ENCODE data around the gene NTRK2. TPM values are rescaled to one million over a fixed set of nuclear protein-coding genes. Genes with fewer than 3 reads are reported as not detected.

The NTRK2 gene
- total RNA-seq, 1 donor from 2014 or later = 1.5 TPM

DNA sequence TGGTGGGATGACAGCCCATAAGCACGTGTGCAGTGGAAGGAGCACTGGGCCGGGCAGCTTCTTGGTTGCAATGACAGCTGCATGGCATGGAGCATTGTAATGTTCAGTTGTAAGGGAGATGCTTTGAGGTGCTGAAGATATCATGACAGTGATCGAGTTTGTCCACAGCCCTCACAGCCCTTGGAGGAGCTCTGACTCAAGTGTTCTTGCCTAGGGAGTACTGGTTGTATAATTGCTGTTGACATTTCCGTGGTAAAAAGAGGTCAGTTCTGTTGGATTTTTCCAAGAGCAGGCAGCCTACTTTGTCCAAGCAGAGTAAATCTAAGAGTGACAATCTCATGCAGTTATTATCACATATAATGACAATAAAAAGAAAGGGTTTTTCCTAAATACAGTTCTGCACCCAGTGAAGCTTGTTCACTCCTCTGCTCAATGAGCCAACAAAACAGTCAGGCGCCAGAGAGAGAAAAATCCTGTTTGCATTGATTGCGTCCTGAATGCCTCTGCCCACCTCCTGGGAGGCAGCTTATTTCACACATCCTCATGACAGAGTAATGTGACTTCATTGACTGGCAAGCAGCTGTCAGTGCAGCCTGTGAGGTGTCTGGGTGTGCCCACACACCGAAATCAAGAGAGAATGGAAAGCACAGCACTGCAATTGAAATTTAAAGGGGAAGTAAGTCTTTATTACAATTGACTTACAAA lies 248.0 kb downstream of the NTRK2 start:
- Histone ChIP-seq H3K4me3 (ENCODE audit: low read depth, low read length) (no peak overlapping the region), H3K27me3 (ENCODE audit: control insufficient read depth, insufficient read depth, low read length) (no peaks in the 10 kb centered on the region), H3K36me3 (ENCODE audit: control insufficient read depth, insufficient read depth, low read length) (no peaks in the 10 kb centered on the region)
- TF ChIP-seq, protein P1, sequence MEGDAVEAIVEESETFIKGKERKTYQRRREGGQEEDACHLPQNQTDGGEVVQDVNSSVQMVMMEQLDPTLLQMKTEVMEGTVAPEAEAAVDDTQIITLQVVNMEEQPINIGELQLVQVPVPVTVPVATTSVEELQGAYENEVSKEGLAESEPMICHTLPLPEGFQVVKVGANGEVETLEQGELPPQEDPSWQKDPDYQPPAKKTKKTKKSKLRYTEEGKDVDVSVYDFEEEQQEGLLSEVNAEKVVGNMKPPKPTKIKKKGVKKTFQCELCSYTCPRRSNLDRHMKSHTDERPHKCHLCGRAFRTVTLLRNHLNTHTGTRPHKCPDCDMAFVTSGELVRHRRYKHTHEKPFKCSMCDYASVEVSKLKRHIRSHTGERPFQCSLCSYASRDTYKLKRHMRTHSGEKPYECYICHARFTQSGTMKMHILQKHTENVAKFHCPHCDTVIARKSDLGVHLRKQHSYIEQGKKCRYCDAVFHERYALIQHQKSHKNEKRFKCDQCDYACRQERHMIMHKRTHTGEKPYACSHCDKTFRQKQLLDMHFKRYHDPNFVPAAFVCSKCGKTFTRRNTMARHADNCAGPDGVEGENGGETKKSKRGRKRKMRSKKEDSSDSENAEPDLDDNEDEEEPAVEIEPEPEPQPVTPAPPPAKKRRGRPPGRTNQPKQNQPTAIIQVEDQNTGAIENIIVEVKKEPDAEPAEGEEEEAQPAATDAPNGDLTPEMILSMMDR (IDR thresholded peaks at IDR 0.05; ENCODE audit: insufficient read depth, low read length, poor library complexity, severe bottlenecking) = no peak
- no peak for DNase-seq (ENCODE audit: low read depth)

DNA sequence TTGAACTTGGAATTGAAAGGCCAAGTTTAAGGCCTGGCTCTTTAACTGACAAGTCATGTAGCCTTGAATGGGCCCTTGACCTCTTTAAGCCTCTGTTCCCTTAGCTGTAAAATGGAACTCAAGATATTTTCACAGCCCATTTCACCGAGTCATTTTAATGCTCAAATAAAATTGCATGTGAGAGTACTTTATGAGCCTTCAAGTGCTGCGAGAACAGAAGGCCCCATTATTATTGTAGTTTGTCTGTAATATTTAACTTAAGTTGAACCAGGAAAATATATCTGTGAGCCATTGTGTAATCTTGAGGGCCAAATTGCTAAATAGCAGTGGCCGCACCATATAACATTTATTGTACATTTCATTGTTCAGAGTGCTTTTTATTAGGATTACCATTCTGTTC lies 249.9 kb downstream of the NTRK2 start:
- DNase-seq (ENCODE audit: low read depth) = no peak
- Histone ChIP-seq H3K27me3 (ENCODE audit: control insufficient read depth, insufficient read depth, low read length) (no peaks in the 10 kb centered on the region), H3K4me3 (ENCODE audit: low read depth, low read length) (no peak overlapping the region), H3K36me3 (ENCODE audit: control insufficient read depth, insufficient read depth, low read length) (no peaks in the 10 kb centered on the region)
- TF ChIP-seq, protein P1 (IDR thresholded peaks at IDR 0.05; ENCODE audit: insufficient read depth, low read length, poor library complexity, severe bottlenecking) = no peak

DNA sequence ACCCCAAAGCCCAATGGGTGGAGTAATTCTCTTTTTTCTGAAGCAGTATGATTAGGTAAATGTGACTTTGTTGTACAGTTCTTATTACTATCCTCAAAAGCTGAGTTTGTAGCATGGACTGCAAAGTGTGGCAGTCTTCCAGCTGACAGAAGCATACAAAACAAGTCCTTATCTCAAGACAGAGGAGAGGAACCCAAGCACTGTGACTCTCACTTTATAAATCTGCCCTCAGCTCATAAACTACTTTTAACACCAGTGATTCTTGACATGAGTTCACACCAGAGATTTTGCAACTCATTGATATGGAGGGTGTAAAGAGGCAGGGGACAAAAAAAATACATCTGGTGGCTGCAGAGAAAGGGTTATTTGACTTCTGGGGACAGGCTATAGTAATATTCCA lies 251.6 kb downstream of the NTRK2 start:
- no peak for DNase-seq (ENCODE audit: low read depth)
- H3K4me3 ChIP-seq (ENCODE audit: low read depth, low read length) = no peak overlapping the region
- TF ChIP-seq, protein P1 (IDR thresholded peaks at IDR 0.05; ENCODE audit: insufficient read depth, low read length, poor library complexity, severe bottlenecking) = no peak
- H3K27me3 ChIP-seq (ENCODE audit: control insufficient read depth, insufficient read depth, low read length) = no peaks in the 10 kb centered on the region
- H3K36me3 ChIP-seq (ENCODE audit: control insufficient read depth, insufficient read depth, low read length) = no peaks in the 10 kb centered on the region

DNA sequence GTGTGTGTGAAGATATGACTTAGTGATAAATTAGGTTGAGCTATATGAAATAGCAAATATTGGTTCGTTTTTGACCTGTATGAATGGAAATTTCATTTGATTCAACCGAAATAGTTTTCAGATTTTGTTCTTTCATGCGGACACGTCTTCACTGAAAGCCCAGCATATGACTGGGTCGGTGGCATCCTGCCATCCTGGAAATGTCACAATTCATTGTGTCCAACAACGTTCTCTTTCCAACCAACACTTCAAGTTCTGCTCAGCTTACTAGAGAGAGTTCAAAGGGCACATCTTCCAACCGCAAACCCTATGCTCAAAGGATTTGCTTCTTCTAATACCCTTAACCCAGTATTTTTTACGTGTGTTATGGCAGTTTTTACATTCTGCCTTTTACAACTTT lies 252.5 kb downstream of the NTRK2 start:
- Histone ChIP-seq H3K36me3 (ENCODE audit: control insufficient read depth, insufficient read depth, low read length) (no peaks in the 10 kb centered on the region), H3K4me3 (ENCODE audit: low read depth, low read length) (no peak overlapping the region), H3K27me3 (ENCODE audit: control insufficient read depth, insufficient read depth, low read length) (no peaks in the 10 kb centered on the region)
- TF ChIP-seq, protein P1 (IDR thresholded peaks at IDR 0.05; ENCODE audit: insufficient read depth, low read length, poor library complexity, severe bottlenecking) = no peak
- DNase-seq (ENCODE audit: low read depth) = no peak

DNA sequence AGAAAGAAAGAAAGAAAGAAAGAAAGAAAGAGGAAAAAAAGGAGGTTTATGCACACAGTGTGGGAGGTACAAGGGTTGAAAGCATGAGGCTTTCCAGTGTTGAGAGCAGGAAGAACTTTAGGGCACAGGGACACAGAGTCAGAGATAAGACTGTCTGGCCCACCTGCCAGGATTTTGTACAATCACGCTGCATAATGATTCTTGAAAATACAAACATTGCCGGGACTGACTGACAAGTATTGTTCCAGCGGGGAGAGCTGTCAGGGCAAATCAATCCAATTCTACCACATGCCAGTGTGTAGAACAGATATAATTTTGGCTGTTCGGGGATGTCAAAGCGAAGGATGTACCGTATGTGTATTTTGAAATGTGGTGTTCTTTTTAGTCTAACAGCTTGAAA lies 254.7 kb downstream of the NTRK2 start:
- no peaks in the 10 kb centered on the region for H3K36me3 ChIP-seq (ENCODE audit: control insufficient read depth, insufficient read depth, low read length)
- TF ChIP-seq, protein P1 (IDR thresholded peaks at IDR 0.05; ENCODE audit: insufficient read depth, low read length, poor library complexity, severe bottlenecking) = no peak
- no peak overlapping the region for H3K4me3 ChIP-seq (ENCODE audit: low read depth, low read length)
- no peaks in the 10 kb centered on the region for H3K27me3 ChIP-seq (ENCODE audit: control insufficient read depth, insufficient read depth, low read length)
- no peak for DNase-seq (ENCODE audit: low read depth)

Measured in kidney epithelial cell (primary cell).